HG02623 (cell line): ENCODE data around the gene COPS3.
A peak's percentile ranks its signal among the peaks of the same experiment; 100 is the strongest.

ENCODE experiments used
- ATAC-seq: cut with Tn5 transposase; IDR thresholded peaks from one replicate; pipeline ENCODE4 v1.9.1; 2021; ENCODE audit warnings: moderate library complexity; ENCODE audit not compliant: unreplicated experiment

The COPS3 gene

DNA sequence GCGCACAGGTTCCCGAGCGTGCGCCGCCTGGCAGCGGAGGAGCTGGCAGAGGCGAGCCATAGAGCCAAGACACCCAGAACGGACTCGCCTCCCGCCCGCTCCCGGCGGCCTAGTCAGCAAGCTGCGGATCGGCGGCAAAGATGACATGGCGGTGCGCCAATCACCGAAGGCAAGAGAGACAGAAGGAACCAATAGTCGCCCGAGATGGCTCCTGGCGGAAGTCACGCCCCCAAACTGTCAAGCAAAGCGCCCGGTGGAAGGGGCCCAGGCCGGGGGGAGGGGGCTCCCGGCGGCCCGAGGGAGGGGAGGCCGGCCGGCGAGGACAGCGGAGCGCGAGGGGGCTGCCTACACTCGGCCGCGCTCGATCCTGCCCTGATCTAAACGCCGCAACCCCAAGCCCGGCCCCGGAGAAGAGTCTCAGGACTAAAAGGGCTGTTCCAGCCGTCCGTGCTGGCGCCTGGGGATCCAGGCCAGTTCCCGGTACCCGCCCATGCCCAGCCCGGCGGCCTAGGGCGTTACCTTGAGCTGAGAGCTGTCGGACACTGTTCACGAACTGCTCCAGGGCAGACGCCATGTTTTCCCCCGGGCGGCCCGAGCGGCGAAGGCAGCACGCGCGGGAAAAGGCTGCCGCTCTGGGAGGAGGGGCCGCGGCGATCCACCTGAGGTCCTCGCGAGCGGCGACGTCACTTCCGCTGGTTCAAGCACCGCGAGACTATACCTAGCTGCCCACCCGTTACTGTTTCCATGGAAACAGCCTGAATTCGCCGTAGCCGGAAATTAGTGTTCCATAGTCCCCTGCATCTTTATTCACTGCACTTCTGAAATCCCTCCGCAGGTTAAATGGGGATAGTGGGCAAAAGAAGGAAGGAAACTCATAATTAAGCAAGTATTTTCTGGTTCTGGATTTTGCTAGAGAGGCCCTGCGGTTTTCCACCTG lies at the start of gene COPS3:
COPS3 (minus strand) TSS at position 634 of the 937 bp plus-strand sequence; CDS start at position 574, 60 bp downstream.
- peak; percentile 92 for ATAC-seq

DNA sequence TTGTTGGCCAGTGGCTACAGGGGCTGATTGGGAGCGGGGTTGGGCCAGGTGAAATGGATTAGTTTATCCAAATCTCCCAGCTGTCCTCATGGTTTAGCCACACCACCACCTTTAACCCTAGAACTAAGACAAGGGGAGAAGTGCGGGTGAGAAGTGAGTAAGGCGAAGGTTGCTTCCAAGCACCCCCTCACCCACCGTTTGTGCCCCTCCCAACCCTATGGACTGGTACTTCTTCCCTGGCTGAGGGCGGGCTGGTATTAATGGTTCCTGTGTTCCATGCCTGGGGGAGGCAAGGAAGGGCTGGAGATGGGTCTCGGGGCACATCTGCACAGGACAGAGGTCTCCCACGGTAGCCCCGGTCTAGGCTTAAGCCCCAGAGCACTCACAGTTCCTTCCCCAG lies 47.2 kb upstream of the COPS3 start:
- ATAC-seq, result no peak

- no peak for ATAC-seq
Observed at GRCh38 chr17:17326275-17326875, 45.3 kb upstream of the COPS3 start.

DNA sequence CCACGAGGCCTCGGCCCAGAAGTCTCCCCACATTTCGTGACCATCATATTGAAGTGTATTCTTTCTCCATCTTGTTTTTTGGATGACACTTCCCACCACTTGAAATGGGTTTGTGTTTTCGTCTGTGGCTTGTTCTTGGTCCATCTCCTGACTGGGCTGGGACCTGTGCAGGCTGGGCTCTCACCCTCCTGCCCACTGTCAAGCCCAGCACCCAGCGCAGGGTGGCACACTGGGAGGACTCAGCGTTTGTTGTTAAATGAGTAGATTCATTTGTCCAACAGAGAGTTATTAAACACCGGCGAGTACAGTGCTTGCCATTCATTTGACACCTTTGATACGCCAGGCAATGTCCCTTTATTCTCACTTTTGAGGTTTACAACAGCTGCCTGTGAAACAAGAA lies 44.8 kb upstream of the COPS3 start:
- no peak for ATAC-seq

DNA sequence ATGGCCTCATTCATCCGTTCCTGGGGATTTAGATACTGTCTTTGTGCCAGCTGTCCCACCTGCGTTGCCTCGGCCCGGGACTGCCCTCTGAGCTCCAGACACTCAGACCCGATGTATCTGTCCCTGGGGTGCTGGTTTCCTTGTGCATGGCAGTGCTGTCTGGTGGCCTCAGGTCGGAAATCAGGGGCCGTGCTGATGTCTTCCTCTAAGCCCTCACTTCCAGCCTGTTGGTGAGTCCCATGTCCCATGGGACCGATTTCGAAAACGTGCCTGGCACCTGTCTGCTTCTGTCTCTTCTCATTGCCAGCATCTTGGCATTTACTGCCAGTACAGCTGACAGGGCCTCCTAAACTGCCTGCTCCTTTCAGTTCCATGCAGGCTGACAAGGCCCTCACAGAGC lies 44.2 kb upstream of the COPS3 start:
- ATAC-seq, result no peak

- no peak for ATAC-seq
Observed at GRCh38 chr17:17324616-17325015, 43.6 kb upstream of the COPS3 start.

DNA sequence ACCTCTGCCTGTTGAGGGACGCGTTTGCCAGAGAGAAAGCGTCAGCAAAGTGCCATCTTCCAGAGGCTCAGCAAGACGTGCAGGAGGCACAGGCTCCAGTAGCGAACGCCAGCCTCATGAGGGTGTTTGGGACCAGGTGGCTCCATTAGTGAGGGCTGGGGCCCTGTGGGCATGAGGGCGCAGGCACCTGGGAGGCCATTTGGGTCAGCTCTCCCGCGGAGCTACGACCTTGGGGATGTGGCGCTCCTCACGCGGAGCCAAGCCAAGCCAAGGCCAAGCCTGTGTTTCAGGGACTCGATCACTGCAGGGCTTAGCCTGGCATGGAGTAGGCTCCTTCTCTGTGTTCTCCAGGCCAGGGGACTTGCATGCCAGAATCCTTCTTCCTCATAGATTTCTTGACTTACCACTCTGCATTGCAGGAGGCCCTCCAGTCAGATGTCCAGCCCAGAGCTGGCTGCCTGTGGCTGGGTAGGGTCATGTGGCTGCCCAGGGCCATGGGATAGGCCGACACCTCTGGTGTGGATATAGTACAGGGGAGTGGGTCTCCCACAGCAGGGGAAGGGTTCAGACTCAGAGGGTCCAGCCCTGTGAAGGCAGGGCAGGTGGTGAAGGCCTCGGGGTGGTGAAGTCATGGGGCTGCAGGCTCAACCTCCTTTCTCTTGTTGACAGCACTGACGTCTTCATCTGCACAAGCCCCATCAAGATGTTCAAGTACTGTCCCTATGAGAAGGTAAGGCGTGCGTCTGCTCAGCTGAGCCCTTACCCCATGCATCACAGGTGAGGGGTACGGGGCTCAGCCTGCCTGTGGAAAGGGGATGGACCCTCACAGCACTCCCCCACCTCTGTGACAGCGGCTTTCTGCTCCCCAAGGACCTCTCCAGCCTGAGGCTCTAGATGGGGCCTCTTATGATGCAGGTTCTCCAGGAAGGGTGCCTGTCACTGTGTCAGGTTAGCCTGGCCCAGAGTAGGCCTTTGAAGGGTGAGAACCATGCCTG lies 41.8 kb upstream of the COPS3 start:
- no peak for ATAC-seq

DNA sequence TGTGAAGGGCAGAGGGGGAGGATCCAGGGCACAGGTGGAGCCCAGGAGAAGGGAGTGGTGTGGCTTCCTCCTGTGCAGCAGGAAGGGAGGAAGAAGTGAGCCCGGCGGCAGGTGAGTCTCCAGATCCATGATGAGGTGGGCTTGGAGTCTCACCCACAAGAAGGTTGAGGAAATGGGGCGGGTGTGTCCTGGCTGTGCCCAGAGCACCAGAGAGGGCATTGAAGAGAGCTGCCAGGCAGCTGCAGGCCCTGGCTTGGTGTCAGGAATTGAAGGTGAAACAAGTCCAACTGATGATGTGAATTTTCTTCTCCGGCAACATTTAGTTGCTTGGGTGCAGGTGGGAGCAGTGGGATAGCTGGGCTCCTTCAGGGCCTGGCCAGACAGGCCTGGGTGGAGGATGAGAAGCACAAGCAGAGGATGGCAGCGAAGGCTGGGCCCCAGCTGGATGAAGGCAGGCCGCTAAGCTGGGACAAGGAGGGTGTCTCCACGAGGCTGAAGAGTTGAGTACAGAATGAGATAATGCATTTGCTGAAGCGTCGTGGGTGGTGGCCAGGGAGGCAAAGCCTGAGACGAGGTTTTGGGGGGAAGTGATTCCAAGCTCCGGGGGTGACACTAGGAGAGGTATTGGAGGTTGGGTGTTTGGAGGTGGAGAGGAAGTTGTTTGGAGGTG lies 40.4 kb upstream of the COPS3 start:
- ATAC-seq, result no peak

DNA sequence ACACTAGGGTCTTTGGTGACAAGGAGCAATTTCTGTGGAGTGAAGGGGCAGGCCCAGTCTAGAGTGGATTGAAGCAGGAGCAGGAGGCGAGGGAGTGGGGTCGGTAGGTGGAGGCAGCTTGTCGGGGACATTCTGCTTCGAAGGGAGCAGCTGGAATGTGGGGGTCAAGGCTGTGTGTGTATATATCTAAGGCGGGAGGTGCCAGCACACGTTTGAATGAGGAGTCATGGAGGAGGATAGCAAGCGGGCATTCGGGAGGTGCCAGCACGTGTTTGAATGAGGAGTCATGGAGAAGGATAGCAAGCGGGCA lies 39.8 kb upstream of the COPS3 start:
- no peak for ATAC-seq

GRCh38 chr17:17320188-17320910 lies 39.3 kb upstream of the COPS3 start:
- no peak for ATAC-seq

GRCh38 chr17:17315142-17315821 lies 34.2 kb upstream of the COPS3 start:
- ATAC-seq, result no peak

- ATAC-seq, result no peak
Observed at GRCh38 chr17:17314501-17315071, 33.5 kb upstream of the COPS3 start.

DNA sequence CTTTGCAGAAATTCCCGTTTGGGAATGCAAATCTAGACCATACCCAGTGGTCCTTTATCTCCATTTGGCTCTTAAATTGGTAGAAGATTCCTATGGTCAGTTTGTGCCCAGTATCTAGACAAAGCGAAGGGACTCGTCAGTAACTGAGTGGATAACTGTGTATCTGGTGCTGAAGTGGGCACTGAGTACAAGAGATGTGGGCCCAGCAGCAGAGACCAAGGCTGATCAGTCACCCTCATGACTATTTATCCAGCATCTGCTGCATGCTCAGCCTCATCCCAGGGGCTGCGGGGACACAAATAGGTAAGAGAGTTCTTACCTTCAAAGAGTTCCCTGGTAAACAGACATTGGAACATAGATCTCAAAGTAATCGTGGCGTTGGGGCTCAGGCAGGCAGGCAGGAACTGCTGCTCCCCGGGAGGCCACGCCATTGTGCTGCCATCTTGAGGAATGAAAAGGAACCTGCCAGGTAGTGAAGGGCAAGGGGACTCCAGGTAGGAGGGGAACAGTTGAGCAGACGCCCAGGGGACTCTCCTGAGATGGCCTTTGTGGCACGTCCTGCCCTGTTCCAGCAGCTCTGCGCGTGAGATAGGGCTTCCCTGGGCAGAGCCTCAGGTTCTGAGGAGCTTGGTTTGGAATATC lies 32.4 kb upstream of the COPS3 start:
- ATAC-seq, result no peak

DNA sequence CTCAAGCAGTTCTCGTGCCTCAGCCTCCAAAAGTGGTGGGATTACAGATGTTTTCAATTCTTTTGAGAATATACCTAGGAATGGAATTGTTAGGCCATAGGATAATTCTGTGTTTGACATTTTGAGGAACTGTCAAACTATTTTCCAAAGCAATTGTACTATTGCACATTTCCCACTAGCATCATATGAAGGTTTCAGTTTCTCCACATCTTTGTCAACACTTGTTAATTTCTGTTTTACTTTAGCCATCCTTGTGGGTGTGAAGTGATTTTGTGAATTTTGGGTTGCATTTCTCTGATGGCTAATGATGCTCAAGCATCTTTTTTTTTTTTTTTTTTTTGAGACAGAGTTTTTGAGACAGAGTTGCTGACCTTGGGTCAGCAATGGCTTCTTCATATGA lies 28.3 kb upstream of the COPS3 start:
- no peak for ATAC-seq

- ATAC-seq, result peak; percentile 70
Observed at GRCh38 chr17:17305281-17305801, 24.3 kb upstream of the COPS3 start.

DNA sequence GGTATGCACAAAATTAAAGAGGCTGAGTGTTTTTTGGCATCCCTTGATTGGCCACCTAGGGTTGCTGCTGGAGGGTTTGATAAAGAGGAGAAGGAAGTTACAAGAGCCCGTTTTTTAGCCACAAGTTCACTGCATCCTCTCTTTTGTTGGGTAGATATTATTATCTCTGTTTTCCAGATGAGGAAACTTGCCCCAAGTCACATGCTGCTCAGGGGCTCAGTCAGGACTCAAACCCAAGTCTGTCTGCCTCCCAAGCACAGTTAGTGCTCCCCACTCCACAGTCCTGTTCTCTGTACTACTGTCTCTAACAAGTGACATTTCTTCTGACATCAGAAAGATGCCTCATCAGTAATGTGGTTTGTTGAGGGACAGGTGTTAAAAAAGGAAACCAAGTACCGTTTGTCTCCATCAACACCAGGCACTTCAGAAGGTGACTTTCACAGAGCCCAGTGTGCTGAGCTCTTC lies 23.5 kb upstream of the COPS3 start:
- ATAC-seq, result no peak

DNA sequence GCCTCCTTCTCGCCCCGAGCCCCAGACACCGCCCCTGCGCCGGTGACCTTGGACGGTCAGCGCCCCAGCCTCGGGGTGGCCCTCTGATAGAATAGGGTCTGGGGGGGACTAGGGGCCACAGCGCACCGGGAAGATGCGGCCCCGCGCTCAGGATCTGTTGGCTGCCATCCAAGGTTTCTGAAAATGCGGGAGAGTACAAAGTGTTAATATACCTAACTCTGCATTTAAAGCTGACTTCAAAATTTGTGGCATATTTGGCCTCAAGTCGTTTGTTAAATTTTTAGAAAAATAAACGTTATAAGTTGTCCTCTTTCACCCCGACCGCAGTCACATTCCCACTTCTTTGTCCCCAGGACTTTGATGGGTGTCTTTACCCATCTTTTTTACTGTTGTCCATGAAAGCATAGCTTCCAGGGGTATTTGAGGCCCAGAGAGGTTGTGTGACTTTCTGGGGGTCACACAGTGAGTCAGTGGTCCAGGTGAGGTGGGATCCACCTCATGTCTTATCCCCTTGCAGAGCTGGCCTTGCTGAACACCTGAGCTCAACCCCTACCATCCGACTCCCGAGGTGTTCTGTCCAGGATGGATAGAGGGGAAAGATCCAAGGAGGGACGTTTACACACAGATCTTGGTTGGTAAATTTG lies 22.9 kb upstream of the COPS3 start:
- no peak for ATAC-seq
